Smooth muscle cell of the coronary artery (primary cell): Measurements from ENCODE around the gene OR10AD1. TPM values are rescaled to one million over a fixed set of nuclear protein-coding genes. Genes with fewer than 3 reads are reported as not detected.

Experiments
- total RNA-seq: library from RNA; depleted of rRNA; stranded (reverse); fragments of >200 nt; gene quantifications from 2 replicates; pipeline ENCODE4 v1.2.3, GENCODE V29; 2014; ENCODE audit warnings: low replicate concordance

Gene OR10AD1, protein sequence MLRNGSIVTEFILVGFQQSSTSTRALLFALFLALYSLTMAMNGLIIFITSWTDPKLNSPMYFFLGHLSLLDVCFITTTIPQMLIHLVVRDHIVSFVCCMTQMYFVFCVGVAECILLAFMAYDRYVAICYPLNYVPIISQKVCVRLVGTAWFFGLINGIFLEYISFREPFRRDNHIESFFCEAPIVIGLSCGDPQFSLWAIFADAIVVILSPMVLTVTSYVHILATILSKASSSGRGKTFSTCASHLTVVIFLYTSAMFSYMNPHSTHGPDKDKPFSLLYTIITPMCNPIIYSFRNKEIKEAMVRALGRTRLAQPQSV
- not detected in 2 replicates for total RNA-seq

DNA sequence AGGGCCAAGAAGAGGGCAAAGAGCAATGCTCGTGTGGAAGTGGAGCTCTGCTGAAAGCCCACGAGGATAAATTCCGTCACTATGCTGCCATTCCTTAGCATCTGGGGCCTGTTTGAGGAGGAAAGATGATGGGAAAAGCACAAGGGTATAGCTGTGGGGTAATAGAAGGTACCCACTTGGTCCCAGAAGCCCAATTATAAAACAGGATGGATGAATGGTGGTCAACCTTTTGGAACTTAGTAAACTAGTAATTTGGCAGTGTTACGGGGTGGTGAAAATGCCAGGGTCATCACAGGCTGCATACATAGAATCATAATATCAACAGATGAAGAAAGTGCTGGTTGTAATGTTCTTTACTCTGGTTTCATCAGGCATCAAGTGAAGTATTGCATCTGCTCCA, at the start of gene OR10AD1:
Gene OR10AD1, minus strand, starts transcription at position 101 of the 400 bp plus-strand sequence. Its CDS starts 0 bp downstream, at position 101.

GRCh38 chr12:48183091-48183875, 19.8 kb downstream of the OR10AD1 start, which contains the start of gene CCDC184:
Gene CCDC184, plus strand, starts transcription at chr12:48183644. Its CDS starts 479 bp downstream, at chr12:48184123.

DNA sequence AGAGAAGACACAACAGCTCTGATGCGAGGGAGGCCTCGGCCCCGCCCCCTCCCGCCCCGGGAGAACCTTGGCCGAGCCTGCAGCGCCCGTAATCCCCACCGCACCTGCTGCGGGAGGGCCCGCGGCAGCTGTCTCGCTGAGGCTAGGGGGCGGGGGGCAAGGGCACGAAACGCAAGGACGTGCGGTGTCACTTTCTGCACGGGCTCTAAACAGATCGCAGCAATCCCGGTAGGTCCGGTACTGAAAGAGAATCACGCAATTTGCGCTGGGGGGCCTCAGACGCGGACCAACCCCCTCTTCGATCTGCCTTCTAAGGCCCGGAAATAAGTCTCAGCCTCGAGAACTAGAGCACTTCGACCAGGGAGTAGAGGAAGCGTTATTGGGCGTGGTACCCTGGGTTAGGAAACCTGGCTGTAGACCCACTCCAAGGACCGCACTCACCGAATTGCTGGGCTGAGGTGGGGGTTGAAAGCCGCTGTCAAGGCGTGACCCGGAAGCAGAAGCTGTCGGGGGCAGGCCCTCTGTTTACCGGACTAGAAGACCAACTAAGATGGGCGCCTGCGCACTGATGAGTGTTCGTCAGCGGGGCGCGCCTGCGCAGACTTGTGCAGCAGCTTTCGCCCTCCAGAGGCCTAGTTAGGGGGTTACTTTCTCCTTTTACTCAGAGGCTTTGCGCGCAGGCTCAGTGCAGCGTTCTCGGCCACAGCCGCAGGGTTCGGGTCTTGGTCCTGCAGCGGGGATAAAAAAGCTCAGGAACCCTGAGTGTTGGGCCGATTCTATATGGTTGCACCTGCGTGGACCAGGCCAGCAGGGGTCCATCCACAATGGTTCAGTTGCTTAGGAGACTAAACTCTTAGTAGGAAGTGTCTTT, 45.8 kb downstream of the OR10AD1 start, which contains the start of gene ASB8:
Gene ASB8, minus strand, starts transcription at position 498 of the 871 bp plus-strand sequence. CDS start 4,019 bp downstream, outside the sequence.

Other genes with a start within 250 kb of the OR10AD1 start
- 38.6 and 110 TPM in 2 replicates for gene TMEM106C, start 239.7 kb downstream of the OR10AD1 start, total RNA-seq
- not detected in 2 replicates for gene COL2A1, start 198.8 kb downstream of the OR10AD1 start, total RNA-seq
- gene SENP1, start 97.2 kb downstream of the OR10AD1 start, total RNA-seq, result 2.8 and 10.2 TPM in 2 replicates
- 67.6 and 88.8 TPM in 2 replicates for gene PFKM, start 83.9 kb downstream of the OR10AD1 start, total RNA-seq
- 12.7 and 16.6 TPM in 2 replicates for gene ASB8, start 45.8 kb downstream of the OR10AD1 start, total RNA-seq
- gene CCDC184, start 19.6 kb downstream of the OR10AD1 start, total RNA-seq, result 0.30 and 0.35 TPM in 2 replicates
- gene ZNF641, start 147.6 kb upstream of the OR10AD1 start, total RNA-seq, result 8.4 and 18.8 TPM in 2 replicates